ENCODE measurements around the gene ESRRA. TPM values are rescaled to one million over a fixed set of nuclear protein-coding genes. Genes with fewer than 3 reads are reported as not detected.

Gene ESRRA
- total and polyA plus RNA-seq, 9 of the 15 experiments (the other 6 are each of a cell fraction or from before 2014, with no cell fraction given) = 0.27 to 89.7 (median 23.7) TPM

GRCh38 chr11:64341851-64342791, 36.8 kb downstream of the ESRRA start (continued):
- TF ChIP-seq, protein P1, sequence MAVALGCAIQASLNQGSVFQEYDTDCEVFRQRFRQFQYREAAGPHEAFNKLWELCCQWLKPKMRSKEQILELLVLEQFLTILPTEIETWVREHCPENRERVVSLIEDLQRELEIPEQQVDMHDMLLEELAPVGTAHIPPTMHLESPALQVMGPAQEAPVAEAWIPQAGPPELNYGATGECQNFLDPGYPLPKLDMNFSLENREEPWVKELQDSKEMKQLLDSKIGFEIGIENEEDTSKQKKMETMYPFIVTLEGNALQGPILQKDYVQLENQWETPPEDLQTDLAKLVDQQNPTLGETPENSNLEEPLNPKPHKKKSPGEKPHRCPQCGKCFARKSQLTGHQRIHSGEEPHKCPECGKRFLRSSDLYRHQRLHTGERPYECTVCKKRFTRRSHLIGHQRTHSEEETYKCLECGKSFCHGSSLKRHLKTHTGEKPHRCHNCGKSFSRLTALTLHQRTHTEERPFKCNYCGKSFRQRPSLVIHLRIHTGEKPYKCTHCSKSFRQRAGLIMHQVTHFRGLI (CRISPR knock-in tag; IDR thresholded peaks at IDR 0.05) = no peak
- TF ChIP-seq, protein P2, sequence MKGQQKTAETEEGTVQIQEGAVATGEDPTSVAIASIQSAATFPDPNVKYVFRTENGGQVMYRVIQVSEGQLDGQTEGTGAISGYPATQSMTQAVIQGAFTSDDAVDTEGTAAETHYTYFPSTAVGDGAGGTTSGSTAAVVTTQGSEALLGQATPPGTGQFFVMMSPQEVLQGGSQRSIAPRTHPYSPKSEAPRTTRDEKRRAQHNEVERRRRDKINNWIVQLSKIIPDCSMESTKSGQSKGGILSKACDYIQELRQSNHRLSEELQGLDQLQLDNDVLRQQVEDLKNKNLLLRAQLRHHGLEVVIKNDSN (CRISPR knock-in tag; IDR thresholded peaks at IDR 0.05) = no peak; the same call in 1 of the 2 replicates
- TF ChIP-seq TBP (optimal IDR thresholded peaks at IDR 0.05; ENCODE audit: low read depth, low read length) (peak; percentile 40), MYC (IDR thresholded peaks at IDR 0.05; ENCODE audit: low read depth, low read length) (peak; percentile 69), MYC (CRISPR knock-in tag; IDR thresholded peaks at IDR 0.05; ENCODE audit: borderline replicate concordance, low read depth) (no peak), FOXP1 (CRISPR knock-in tag; IDR thresholded peaks at IDR 0.05) (peak; percentile 42; the same call in 1 of the 2 replicates), GTF2A2 (tag; IDR thresholded peaks at IDR 0.05) (no peak), ZNF280B (CRISPR knock-in tag; IDR thresholded peaks at IDR 0.05) (no peak), KAT8 (IDR thresholded peaks at IDR 0.05; ENCODE audit: low read depth) (no peak), RHOXF2B (CRISPR knock-in tag; conservative IDR thresholded peaks at IDR 0.05) (no peak), FOXM1 (IDR thresholded peaks at IDR 0.05; ENCODE audit: low read depth) (no peak), FOXM1 (CRISPR knock-in tag; IDR thresholded peaks at IDR 0.05; ENCODE audit: low read depth) (no peak; the same call in 1 of the 2 replicates), GATAD2B (IDR thresholded peaks at IDR 0.05; ENCODE audit: borderline replicate concordance) (no peak), CREB1 (IDR thresholded peaks at IDR 0.05) (no peak; the same call in 1 of the 2 replicates), CREB1 (CRISPR knock-in tag; IDR thresholded peaks at IDR 0.05) (0 out of 2 replicates have a peak, but pooled peaks have one; percentile 30), SUPT5H (IDR thresholded peaks at IDR 0.05) (peak; percentile 70), ETV5 (CRISPR knock-in tag; IDR thresholded peaks at IDR 0.05; ENCODE audit: low read depth) (no peak), ZSCAN29 (IDR thresholded peaks at IDR 0.05) (no peak), ZNF512 (tag; IDR thresholded peaks at IDR 0.05) (no peak), HLTF (IDR thresholded peaks at IDR 0.05) (no peak), PYGO2 (tag; IDR thresholded peaks at IDR 0.05) (no peak), SREBF2 (CRISPR knock-in tag; IDR thresholded peaks at IDR 0.05) (no peak)
- TF ChIP-seq, protein P3, sequence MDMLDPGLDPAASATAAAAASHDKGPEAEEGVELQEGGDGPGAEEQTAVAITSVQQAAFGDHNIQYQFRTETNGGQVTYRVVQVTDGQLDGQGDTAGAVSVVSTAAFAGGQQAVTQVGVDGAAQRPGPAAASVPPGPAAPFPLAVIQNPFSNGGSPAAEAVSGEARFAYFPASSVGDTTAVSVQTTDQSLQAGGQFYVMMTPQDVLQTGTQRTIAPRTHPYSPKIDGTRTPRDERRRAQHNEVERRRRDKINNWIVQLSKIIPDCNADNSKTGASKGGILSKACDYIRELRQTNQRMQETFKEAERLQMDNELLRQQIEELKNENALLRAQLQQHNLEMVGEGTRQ (CRISPR knock-in tag; IDR thresholded peaks at IDR 0.05) = no peak
